H1 (cell line): ENCODE results near the gene PIM2. TPM values are rescaled to one million over a fixed set of nuclear protein-coding genes. Genes with fewer than 3 reads are reported as not detected.

Experiments
- CTCF ChIA-PET: fragments of 300-600 bp; sonication (Branson Sonifier 250); formaldehyde crosslinking; loops from one replicate; lab custom pipeline; 2021; ENCODE audit not compliant: partially characterized antibody; lab: Charles Lee
- POLR2A ChIA-PET: fragments of 300-600 bp; sonication (Branson Sonifier 250); formaldehyde crosslinking; loops from one replicate; lab custom pipeline; 2021; ENCODE audit warnings: inconsistent platforms; ENCODE audit not compliant: partially characterized antibody; lab: Charles Lee
- DNase-seq, 2 experiments: peaks; one replicate each; pipeline versions ENCODE4 v3.0.0 to v3.0.0-alpha.2; 2010 to 2022; ENCODE audit warnings: low spot score in 2 of 2, low read depth in 1 of 2, mixed read lengths in 1 of 2
- FAIRE-seq: peaks from 2 replicates; lab custom pipeline; 2011; peaks lifted over from hg19 to GRCh38; lab: Jason Lieb, UNC
- H2AFZ ChIP-seq: 2 replicates; pipeline ENCODE4 v1.8.1; 2012; ENCODE audit warnings: low read length, inconsistent platforms
- H2AK5ac ChIP-seq: 2 replicates; pipeline ENCODE4 v1.6.1; 2013; ENCODE audit warnings: low read depth, low read length
- H2BK120ac ChIP-seq: replicated peaks from 2 replicates; pipeline ENCODE3; 2013; ENCODE audit warnings: low read depth, low read length, inconsistent platforms
- H2BK12ac ChIP-seq: 2 replicates; pipeline ENCODE4 v1.6.1; 2013; ENCODE audit warnings: low read depth, low read length
- H2BK15ac ChIP-seq: 2 replicates; pipeline ENCODE4 v1.6.1; 2013; ENCODE audit warnings: low read length
- H2BK20ac ChIP-seq: 2 replicates; pipeline ENCODE4 v1.6.1; 2013; ENCODE audit warnings: low read length
- H2BK5ac ChIP-seq: 2 replicates; pipeline ENCODE4 v1.6.1; 2013; ENCODE audit warnings: low read depth, low read length
- H3K14ac ChIP-seq: 2 replicates; pipeline ENCODE4 v1.6.1; 2013; ENCODE audit warnings: inconsistent platforms; ENCODE audit not compliant: insufficient read length
- H3K18ac ChIP-seq: 2 replicates; pipeline ENCODE4 v1.6.1; 2013; ENCODE audit warnings: low read length; ENCODE audit errors: extremely low read depth
- H3K23ac ChIP-seq: 2 replicates; pipeline ENCODE4 v1.6.1; 2013; ENCODE audit warnings: inconsistent platforms; ENCODE audit not compliant: insufficient read length
- H3K23me2 ChIP-seq: 2 replicates; pipeline ENCODE4 v1.6.1; 2013; ENCODE audit warnings: low read depth, low read length
- H3K27ac ChIP-seq: 2 replicates; pipeline ENCODE4 v1.6.1; 2011; ENCODE audit warnings: low read depth, low read length, inconsistent platforms
- H3K27me3 ChIP-seq, 4 experiments: replicated peaks in 1 of 4; 1 replicate in 1 of 4; 2 replicates in 3 of 4; pipeline versions ENCODE4 v1.6.1 to v1.8.1; 2011 to 2013; ENCODE audit warnings: low read length in 3 of 4, mild to moderate bottlenecking in 3 of 4, inconsistent platforms in 2 of 4, mixed read lengths in 2 of 4, moderate library complexity in 1 of 4; ENCODE audit not compliant: control insufficient read depth in 3 of 4, insufficient read depth in 3 of 4; ENCODE audit errors: extremely low read depth in 1 of 4
- H3K36me3 ChIP-seq, 4 experiments: 2 replicates each; pipeline versions ENCODE4 v1.6.1 to v1.8.1; 2011 to 2013; ENCODE audit warnings: mild to moderate bottlenecking in 4 of 4, low read length in 3 of 4, moderate library complexity in 2 of 4, control low read depth in 1 of 4, inconsistent platforms in 1 of 4; ENCODE audit not compliant: insufficient read depth in 4 of 4, control insufficient read depth in 2 of 4
- H3K4ac ChIP-seq: replicated peaks from 2 replicates; pipeline ENCODE3; 2013; ENCODE audit warnings: low read length, low read depth, mixed read lengths, inconsistent platforms; ENCODE audit not compliant: insufficient read length
- H3K4me1 ChIP-seq, 4 experiments: replicated peaks in 1 of 4; 1 replicate in 1 of 4; 2 replicates in 3 of 4; pipeline versions ENCODE4 v1.6.1 to v1.8.1; 2011 to 2013; ENCODE audit warnings: low read length in 3 of 4, inconsistent platforms in 2 of 4, mixed read lengths in 1 of 4; ENCODE audit not compliant: insufficient read depth in 4 of 4, control insufficient read depth in 3 of 4
- H3K4me2 ChIP-seq, 2 experiments: 2 replicates each; pipeline versions ENCODE4 v1.6.1 to v1.8.1; 2011 to 2013; ENCODE audit warnings: low read depth in 2 of 2, low read length in 2 of 2, control low read depth in 1 of 2, inconsistent platforms in 1 of 2, mild to moderate bottlenecking in 1 of 2; ENCODE audit not compliant: insufficient read depth in 1 of 2
- H3K4me3 ChIP-seq, 4 experiments: fragments of 200-600, 300-600 bp in 1 of 4; sonication (generic), shearing (Covaris generic), sonication (Bioruptor Twin) in 1 of 4; 2 replicates each; pipeline versions ENCODE4 v1.5.1 to v1.8.1; 2011 to 2016; ENCODE audit warnings: low read length in 4 of 4, low read depth in 3 of 4, control low read depth in 2 of 4, inconsistent platforms in 2 of 4, mild to moderate bottlenecking in 2 of 4, mixed read lengths in 1 of 4, moderate library complexity in 1 of 4; ENCODE audit not compliant: insufficient read depth in 2 of 4; ENCODE audit errors: extremely low read depth in 1 of 4
- H3K56ac ChIP-seq: replicated peaks from 2 replicates; pipeline ENCODE3; 2013; ENCODE audit warnings: low read depth, mild to moderate bottlenecking, mixed read lengths, low read length, inconsistent platforms; ENCODE audit not compliant: insufficient read length
- H3K79me1 ChIP-seq: 2 replicates; pipeline ENCODE4 v1.6.1; 2013; ENCODE audit warnings: low read depth, low read length, control low read depth
- H3K79me2 ChIP-seq, 2 experiments: 2 replicates each; pipeline versions ENCODE4 v1.6.1 to v1.8.1; 2012 to 2013; ENCODE audit warnings: low read length in 2 of 2, mild to moderate bottlenecking in 2 of 2, inconsistent platforms in 1 of 2; ENCODE audit not compliant: insufficient read depth in 2 of 2, control insufficient read depth in 1 of 2
- H3K9ac ChIP-seq, 4 experiments: replicated peaks in 1 of 4; 1 replicate in 1 of 4; 2 replicates in 3 of 4; pipeline versions ENCODE4 v1.6.1 to v1.8.1; 2011 to 2013; ENCODE audit warnings: low read depth in 3 of 4, low read length in 3 of 4, control low read depth in 2 of 4, mild to moderate bottlenecking in 2 of 4, moderate library complexity in 2 of 4, inconsistent platforms in 1 of 4; ENCODE audit errors: extremely low read depth in 1 of 4
- H3K9me3 ChIP-seq, 2 experiments: 2 replicates each; pipeline versions ENCODE4 v1.6.1 to v1.8.1; 2012 to 2013; ENCODE audit warnings: mild to moderate bottlenecking in 2 of 2, moderate library complexity in 2 of 2, control low read depth in 1 of 2, inconsistent platforms in 1 of 2, low read depth in 1 of 2, low read length in 1 of 2, mixed read lengths in 1 of 2; ENCODE audit not compliant: insufficient read depth in 2 of 2
- H4K20me1 ChIP-seq, 2 experiments: replicated peaks in 1 of 2; 2 replicates each; pipeline versions ENCODE3 to v1.8.1; 2011 to 2013; ENCODE audit warnings: inconsistent platforms in 2 of 2, low read length in 2 of 2, mild to moderate bottlenecking in 1 of 2; ENCODE audit not compliant: insufficient read depth in 2 of 2, control insufficient read depth in 1 of 2
- H4K5ac ChIP-seq: 2 replicates; pipeline ENCODE4 v1.6.1; 2013; ENCODE audit warnings: low read length, low read depth, mixed read lengths, inconsistent platforms; ENCODE audit not compliant: insufficient read length
- H4K8ac ChIP-seq: 2 replicates; pipeline ENCODE4 v1.8.0; 2013; ENCODE audit warnings: mild to moderate bottlenecking, moderate library complexity, low read length, inconsistent platforms; ENCODE audit not compliant: insufficient read depth; ENCODE audit errors: extremely low read depth
- H4K91ac ChIP-seq: replicated peaks from 2 replicates; pipeline ENCODE3; 2013; ENCODE audit warnings: low read length, mixed read lengths, inconsistent platforms; ENCODE audit not compliant: insufficient read length
- ASH2L ChIP-seq: fragments of 200-600, 300-600 bp; sonication (generic); IDR thresholded peaks from one replicate; pipeline ENCODE4 v1.7.1; 2017; ENCODE audit warnings: low read length
- ATF2 ChIP-seq: IDR thresholded peaks from 2 replicates; pipeline ENCODE4 v1.6.1; 2012; ENCODE audit warnings: low read length, inconsistent platforms
- ATF3 ChIP-seq: IDR thresholded peaks from 2 replicates; pipeline ENCODE4 v1.6.1; 2011; ENCODE audit warnings: low read depth, mild to moderate bottlenecking, low read length; ENCODE audit not compliant: insufficient read depth
- CBX5 ChIP-seq: fragments of 300-800, 300-1000 bp; sonication (generic); IDR thresholded peaks from 2 replicates; pipeline ENCODE4 v1.7.1; 2016; ENCODE audit warnings: antibody characterized with exemption, low read length, low read depth
- CHD1 ChIP-seq: IDR thresholded peaks from 2 replicates; pipeline ENCODE4 v1.6.1; 2012; ENCODE audit warnings: low read depth, low read length, improper control_type of control experiment
- CTBP2 ChIP-seq: IDR thresholded peaks from 2 replicates; pipeline ENCODE4 v1.7.0; 2011; ENCODE audit warnings: borderline replicate concordance, mild to moderate bottlenecking, moderate library complexity, mixed read lengths, low read length; ENCODE audit not compliant: insufficient read depth, insufficient read length
- EZH2 ChIP-seq: fragments of 200-600 bp; sonication (generic); IDR thresholded peaks from 2 replicates; pipeline ENCODE4 v1.7.1; 2012; ENCODE audit warnings: low read depth, mild to moderate bottlenecking, moderate library complexity, low read length, inconsistent platforms; ENCODE audit not compliant: severe bottlenecking
- GABPA ChIP-seq: IDR thresholded peaks from 2 replicates; pipeline ENCODE4 v1.6.1; 2011; ENCODE audit warnings: mild to moderate bottlenecking, low read length, moderate library complexity, borderline replicate concordance; ENCODE audit not compliant: insufficient read depth
- GTF2F1 ChIP-seq: IDR thresholded peaks from 2 replicates; pipeline ENCODE4 v1.6.1; 2012; ENCODE audit warnings: low read depth, low read length, improper control_type of control experiment, borderline replicate concordance
- HDAC2 ChIP-seq, 2 experiments: fragments of 300-600 bp in 1 of 2; sonication (generic) in 1 of 2; IDR thresholded peaks; 2 replicates each; pipeline ENCODE4 v1.6.1; 2011 to 2012; ENCODE audit warnings: low read depth in 2 of 2, low read length in 2 of 2, mild to moderate bottlenecking in 2 of 2, moderate library complexity in 2 of 2, borderline replicate concordance in 1 of 2, inconsistent platforms in 1 of 2
- TEAD4 ChIP-seq: IDR thresholded peaks from 2 replicates; pipeline ENCODE4 v1.6.1; 2012; ENCODE audit warnings: low read depth, low read length, inconsistent platforms, mixed read lengths
- WGBS, 2 experiments: shearing (Covaris generic) in 1 of 2; methylation state at CpG; one replicate each; pipeline versions ENCODE4 v1.1.6 to v1.1.7; 2013 to 2015; ENCODE audit warnings: low lambda C conversion rate in 2 of 2, mixed read lengths in 2 of 2, inconsistent platforms in 1 of 2, low coverage in 1 of 2, missing lambda C conversion rate in 1 of 2; ENCODE audit not compliant: insufficient replicate concordance in 2 of 2, insufficient coverage in 1 of 2, insufficient read length in 1 of 2; ENCODE audit errors: extremely low coverage in 1 of 2, missing lambda C conversion rate in 1 of 2; 5-methylcytosine and 5-hydroxymethylcytosine counted together
- polyA plus RNA-seq, 7 experiments: library from polyadenylated mRNA; depleted of rRNA in 3 of 7; stranded (reverse) in 5 of 7; unstranded in 2 of 7; fragments of >200 nt in 5 of 7; fragments of 200-250 nt in 2 of 7; gene quantifications; 1 replicate in 5 of 7; 2 replicates in 1 of 7; 4 replicates in 1 of 7; pipeline versions ENCODE4 v1.2.1 to v1.2.3, GENCODE V29; 2011 to 2013; ENCODE audit warnings: missing spikeins in 2 of 7, mixed read lengths in 2 of 7
- total RNA-seq: library from RNA; stranded (reverse); fragmentation: NEBNext Ultra II Directional; extraction: Animal tissue kit (Norgen Biotek cat#: 25700); gene quantifications from 2 replicates; pipeline ENCODE4 v1.2.1, GENCODE V29; 2021

Gene PIM2
- total and polyA plus RNA-seq, 2 of the 8 experiments (the other 6 are each of a cell fraction or from before 2014, with no cell fraction given) = 180 to 203 TPM

GRCh38 chrX:48968377-48968776 is 49.6 kb upstream of the PIM2 start:
- no peak overlapping the region for H3K4me2 ChIP-seq
- no peaks in the 10 kb centered on the region for H3K27me3 ChIP-seq
- DNase-seq = no peak
- H3K4ac ChIP-seq = no peak overlapping the region
- H3K23ac ChIP-seq = no peak overlapping the region
- H3K79me2 ChIP-seq = no peaks in the 10 kb centered on the region; a peak in 1 of 4 replicates
- no peak overlapping the region for H2AFZ ChIP-seq
- H3K4me1 ChIP-seq = peaks cover 0 to 3% (median 0%) of the 10 kb centered on the region in 4 experiments; a peak in 1 of 7 replicates
- H2BK5ac ChIP-seq = no peak overlapping the region
- H3K27ac ChIP-seq = no peak overlapping the region
- no peak overlapping the region for H2BK20ac ChIP-seq
- no peak overlapping the region for H3K14ac ChIP-seq
- FAIRE-seq = no peak
- no peak overlapping the region for H2BK12ac ChIP-seq
- peaks cover 0 to 4% (median 0%) of the 10 kb centered on the region in 4 experiments; a peak in 4 of 8 replicates for H3K36me3 ChIP-seq
- no peak overlapping the region for H3K4me3 ChIP-seq
- no peaks in the 10 kb centered on the region for H3K79me1 ChIP-seq
- no peak overlapping the region for H4K5ac ChIP-seq
- H3K23me2 ChIP-seq = peaks cover 4% of the 10 kb centered on the region; the same call in 1 of the 2 replicates
- 90% methylated on average over 1 of the region's 1 CpG; no CpG with 5 or more reads in 1 of the 2 experiments for WGBS, 2 experiments
- no peaks in the 10 kb centered on the region for H3K9me3 ChIP-seq
- no peak overlapping the region for H3K56ac ChIP-seq
- H2BK120ac ChIP-seq = no peak overlapping the region
- POLR2A ChIA-PET = interaction anchor here (9.0 kb wide), 1 partner anchor 11 kb away, joined by 70 read pairs; the partner anchor contains the start of gene OTUD5
- H4K91ac ChIP-seq = no peak overlapping the region
- peaks cover 1 to 2% of the 10 kb centered on the region in 2 experiments for H4K20me1 ChIP-seq
- H3K9ac ChIP-seq = no peak overlapping the region
- H3K18ac ChIP-seq = no peak overlapping the region
- no peak overlapping the region for H2BK15ac ChIP-seq
- CTCF ChIA-PET = no interaction called here
- no peak overlapping the region for H2AK5ac ChIP-seq
- H4K8ac ChIP-seq = no peak overlapping the region
- no peak for TF ChIP-seq CBX5
- no peak for TF ChIP-seq CTBP2
- TF ChIP-seq EZH2 = no peak
- TF ChIP-seq ATF2 = no peak
- TF ChIP-seq GTF2F1 = no peak
- TF ChIP-seq GABPA = no peak
- TF ChIP-seq HDAC2 (IDR thresholded peaks at IDR 0.05; ENCODE audit: borderline replicate concordance in 1 of 2, low read depth in 2 of 2, low read length in 2 of 2) = no peak
- no peak for TF ChIP-seq TEAD4
- TF ChIP-seq ATF3 = no peak
- no peak for TF ChIP-seq ASH2L
- no peak for TF ChIP-seq CHD1
